GM18909 (cell line): Measurements from ENCODE around the gene ROPN1.
A peak's percentile ranks its signal among the peaks of the same experiment; 100 is the strongest.
"Not testable (repeated sequence)": the region's sequence is repeated elsewhere in the genome, so short reads cannot be mapped to it uniquely, and the experiment has no call there.

Experiments used
- ATAC-seq: cut with Tn5 transposase; IDR thresholded peaks from one replicate; pipeline ENCODE4 v1.9.1; 2021; ENCODE audit warnings: mild to moderate bottlenecking; ENCODE audit not compliant: unreplicated experiment, poor library complexity

Gene ROPN1

GRCh38 chr3:123991730-123992588 lies at the start of gene ROPN1:
TSS of gene ROPN1 (minus strand) at chr3:123992124. CDS start at chr3:123980481, 11,643 bp downstream.
- ATAC-seq: peak; percentile 50

GRCh38 chr3:124041553-124041952 lies 49.6 kb upstream of the ROPN1 start:
- no peak for ATAC-seq

DNA sequence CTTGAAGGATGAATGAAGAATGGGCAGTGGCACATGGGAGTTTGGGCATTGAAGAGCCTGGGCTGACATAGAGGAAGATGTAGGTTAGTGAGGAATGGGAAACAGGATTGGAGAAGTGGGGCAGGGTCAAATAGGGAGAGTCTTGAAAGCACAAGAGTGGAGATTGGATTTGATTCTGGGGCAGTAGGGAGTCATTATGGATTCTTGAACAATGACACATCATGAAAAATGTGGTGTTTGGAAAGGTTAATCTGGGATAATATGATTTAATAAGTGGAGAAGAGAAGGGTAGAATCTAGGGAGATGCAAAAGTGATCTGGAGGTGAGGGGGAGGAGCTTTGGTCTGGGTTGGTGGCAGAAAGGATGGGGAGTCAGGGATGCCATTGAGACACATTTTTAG lies 45.4 kb upstream of the ROPN1 start:
- ATAC-seq: no peak

GRCh38 chr3:124036214-124036613 lies 44.3 kb upstream of the ROPN1 start:
- ATAC-seq: not testable (repeated sequence)

GRCh38 chr3:124035463-124036121 lies 43.7 kb upstream of the ROPN1 start:
- ATAC-seq: no peak

GRCh38 chr3:124034844-124035152 lies 42.9 kb upstream of the ROPN1 start:
- no peak for ATAC-seq

DNA sequence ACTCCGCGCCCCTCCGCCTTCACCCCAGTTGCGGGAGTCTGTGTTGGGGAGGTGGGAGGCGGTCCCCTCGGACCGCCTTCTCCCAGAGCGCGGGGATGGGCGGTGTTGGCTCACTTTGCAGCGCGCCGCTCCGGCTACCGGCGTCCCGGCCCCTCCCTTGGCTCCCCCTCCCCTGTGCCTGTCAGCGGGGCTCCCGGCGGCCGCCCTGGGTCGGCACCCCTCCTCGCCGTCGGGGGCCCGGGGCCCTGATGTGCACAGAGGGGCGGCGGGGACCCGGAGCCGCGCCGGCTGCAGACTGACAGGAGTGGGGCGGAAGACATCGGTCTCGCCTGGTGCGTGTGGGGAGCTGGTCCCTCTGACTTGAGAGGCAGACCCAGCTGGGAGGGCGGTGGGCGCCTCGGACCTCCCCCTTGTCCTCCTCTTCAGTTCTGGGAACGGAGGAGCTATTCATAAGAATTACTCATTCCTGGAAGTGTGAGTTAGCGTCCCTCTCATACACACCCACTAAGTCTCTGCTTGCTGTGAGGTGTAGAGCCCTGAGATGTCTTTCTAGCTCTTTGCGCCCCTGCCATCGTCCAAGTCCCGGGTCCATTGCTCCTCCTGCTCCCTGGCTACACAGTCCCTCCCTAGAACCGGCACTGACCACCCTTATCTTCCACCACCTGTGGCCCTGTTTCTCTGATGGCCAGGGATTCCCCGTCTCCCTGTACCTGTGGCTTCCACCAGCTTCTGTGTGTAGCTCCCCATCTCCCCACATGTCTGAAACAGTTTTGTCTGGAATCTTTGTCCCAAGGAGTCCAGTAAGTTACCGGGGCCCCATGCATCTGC lies 42.3 kb upstream of the ROPN1 start:
- no peak for ATAC-seq

DNA sequence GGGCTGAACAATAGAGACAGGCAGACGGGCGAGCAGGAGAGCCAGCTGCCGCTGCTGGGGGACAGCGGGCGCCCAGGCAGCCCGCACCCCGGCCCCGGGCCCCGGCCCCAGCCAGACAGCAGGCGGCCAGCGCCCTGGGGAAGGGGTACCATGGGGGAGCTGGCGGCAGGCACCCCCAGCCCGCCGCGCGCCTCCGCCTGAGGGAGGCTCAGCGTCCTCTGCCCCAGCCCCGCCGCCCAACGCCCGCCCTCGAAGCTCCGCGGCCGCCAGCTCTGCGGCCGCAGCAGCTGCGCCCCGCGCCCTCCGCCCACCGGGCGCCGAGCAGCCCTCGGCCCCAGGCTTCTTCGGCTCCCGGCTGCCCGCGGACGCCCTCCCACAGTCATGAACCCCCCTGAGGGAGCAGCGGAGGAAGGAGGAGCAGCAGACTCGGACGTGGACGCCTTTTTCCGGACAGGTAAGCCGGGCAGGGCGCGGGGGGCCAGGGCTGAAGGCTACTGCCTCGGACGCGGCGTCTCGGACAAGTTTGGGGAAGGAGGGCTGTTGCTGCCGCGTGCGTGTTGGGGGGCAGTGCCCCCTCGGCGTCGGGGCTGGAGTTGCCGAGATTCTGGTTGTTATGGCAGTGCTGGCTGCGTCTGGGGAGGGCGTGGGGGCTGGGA lies 41.6 kb upstream of the ROPN1 start, which contains the start of gene KALRN:
KALRN (plus strand) TSS at position 10 of the 656 bp plus-strand sequence.
- ATAC-seq: peak; percentile 12

DNA sequence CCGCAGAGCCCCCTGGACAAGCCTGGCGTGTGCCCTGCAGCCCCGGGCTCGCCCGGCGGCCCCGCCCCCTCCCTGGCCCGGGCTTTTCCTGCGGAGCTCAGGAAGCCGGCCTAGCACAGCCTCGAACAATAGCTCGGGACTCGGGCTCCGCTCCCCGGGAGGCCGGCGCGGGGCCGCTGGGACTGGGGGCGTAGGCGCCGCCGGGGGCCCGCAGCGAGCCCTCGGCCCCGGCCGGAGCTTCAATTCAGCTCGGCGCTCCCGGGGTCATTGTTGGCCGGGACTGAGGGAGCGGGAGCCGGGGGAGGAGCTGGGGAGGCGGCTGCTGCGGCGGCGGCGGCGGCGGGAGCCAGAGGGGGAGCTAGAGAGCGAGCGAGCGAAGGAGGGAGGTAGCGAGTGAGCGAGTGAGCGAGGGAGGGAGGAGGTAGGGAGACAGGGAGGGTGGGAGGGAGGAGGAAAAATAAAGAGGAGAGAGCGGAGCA lies 41.0 kb upstream of the ROPN1 start:
- ATAC-seq: peak; percentile 85

DNA sequence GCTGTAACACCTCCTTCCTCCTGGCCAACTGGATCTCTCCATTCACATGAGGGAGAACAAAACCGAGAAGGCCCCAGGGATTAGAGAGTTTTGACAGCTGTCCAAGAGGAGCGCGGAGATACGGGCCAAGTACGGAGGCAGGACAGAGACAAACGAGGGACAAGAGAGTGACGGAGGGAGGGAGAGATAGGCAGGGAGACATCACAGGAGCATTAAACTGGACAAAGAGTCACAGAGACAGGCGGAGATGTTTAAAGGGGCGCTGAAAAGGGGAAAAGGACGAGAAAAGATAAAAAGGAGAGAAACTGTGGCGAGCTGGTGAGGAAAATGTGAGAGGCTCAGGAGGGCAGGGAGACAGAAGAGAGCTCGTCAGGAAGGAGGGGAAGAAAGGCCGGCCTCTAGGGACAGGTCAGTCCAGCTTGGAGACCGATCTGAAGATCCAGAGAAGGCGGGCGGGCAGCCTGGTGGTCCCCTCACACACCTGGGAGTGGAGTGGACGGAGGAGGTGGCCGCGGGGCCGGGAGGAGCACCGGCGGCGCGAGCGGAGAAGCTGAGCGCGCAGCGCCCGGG lies 40.5 kb upstream of the ROPN1 start:
- no peak for ATAC-seq

DNA sequence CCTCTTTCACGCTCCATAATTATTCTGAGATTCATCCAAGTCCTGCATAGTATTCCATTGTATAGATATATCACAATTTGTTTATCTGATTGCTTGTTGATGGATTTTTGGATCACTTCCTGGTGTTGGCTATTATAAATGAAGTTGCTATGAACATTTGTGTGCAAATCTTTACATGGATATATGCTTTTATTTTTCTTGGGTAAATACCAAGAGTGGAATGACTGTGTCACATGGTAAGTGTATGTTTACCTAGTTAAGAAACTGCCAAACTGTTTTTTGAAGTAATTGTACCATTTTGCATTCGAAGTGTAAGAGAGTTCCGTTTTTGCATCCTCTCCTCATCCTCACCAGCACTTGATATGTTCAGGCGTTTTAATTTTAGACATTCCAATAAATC lies 34.6 kb upstream of the ROPN1 start:
- ATAC-seq: no peak

GRCh38 chr3:124023531-124023930 lies 31.6 kb upstream of the ROPN1 start:
- not testable (repeated sequence) for ATAC-seq

DNA sequence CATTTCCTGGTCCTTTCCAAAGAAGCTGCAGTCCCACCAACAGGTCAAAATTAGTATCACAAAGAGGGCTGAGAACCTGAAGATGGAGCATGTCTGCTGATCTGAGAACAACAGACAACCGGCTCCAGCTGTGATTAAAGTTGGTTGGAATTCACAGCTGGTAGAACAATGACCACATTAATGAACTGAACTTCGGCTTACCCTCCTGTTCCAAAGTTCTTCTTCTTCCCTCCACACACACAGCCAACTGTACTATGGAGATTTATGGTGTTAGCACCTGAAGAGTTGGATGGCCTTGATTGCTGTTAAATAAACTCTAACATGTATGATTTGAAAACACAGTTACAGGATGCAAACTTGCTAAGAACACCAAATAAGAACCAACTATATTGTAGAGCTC lies 27.4 kb upstream of the ROPN1 start:
- ATAC-seq: no peak

GRCh38 chr3:124017502-124017901 lies 25.6 kb upstream of the ROPN1 start:
- ATAC-seq: not testable (repeated sequence)

- ATAC-seq: not testable (repeated sequence)
These were observed 24.6 kb upstream of the ROPN1 start for GRCh38 chr3:124016483-124016882.

GRCh38 chr3:124014366-124014942 lies 22.5 kb upstream of the ROPN1 start:
- ATAC-seq: no peak

- ATAC-seq: not testable (repeated sequence)
These were observed 16.4 kb upstream of the ROPN1 start for GRCh38 chr3:124008321-124008720.

- no peak for ATAC-seq
These were observed 15.3 kb upstream of the ROPN1 start for GRCh38 chr3:124007186-124007585.

DNA sequence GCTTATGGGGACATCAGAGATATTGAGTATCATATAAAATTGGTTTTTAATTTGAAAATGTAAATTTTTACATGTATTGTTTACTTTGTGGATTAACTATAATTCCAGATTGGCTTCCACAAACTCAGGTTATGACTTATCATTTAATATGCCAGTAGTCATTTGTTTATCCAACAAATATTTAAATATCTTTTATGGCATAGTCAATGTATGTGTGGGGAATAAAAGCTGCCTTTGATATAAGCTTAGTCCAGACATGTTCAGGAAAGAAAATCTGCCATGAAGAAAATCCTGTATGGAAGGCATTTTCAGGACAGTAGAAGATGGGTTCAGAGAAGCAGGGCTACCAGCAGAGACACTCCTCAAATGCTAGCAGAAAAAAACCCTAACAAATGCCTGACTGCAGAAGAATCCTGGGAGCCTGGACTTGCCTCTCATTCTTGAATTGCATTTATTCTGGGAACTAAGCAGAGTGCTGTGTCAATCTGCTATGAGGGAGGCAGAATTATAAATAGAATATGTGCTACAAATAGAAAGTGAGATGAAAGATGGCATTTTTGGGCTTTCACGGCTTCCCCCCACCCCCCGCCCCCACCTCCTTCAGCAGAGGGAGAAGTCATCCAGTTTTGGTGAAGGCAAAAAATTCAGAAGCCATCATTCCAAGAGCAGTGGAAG lies 10.6 kb upstream of the ROPN1 start:
- ATAC-seq: not testable (repeated sequence)
